ENCODE measurements around the gene PLSCR5.
A peak's percentile ranks its signal among the peaks of the same experiment; 100 is the strongest.

PLSCR5 gene

DNA sequence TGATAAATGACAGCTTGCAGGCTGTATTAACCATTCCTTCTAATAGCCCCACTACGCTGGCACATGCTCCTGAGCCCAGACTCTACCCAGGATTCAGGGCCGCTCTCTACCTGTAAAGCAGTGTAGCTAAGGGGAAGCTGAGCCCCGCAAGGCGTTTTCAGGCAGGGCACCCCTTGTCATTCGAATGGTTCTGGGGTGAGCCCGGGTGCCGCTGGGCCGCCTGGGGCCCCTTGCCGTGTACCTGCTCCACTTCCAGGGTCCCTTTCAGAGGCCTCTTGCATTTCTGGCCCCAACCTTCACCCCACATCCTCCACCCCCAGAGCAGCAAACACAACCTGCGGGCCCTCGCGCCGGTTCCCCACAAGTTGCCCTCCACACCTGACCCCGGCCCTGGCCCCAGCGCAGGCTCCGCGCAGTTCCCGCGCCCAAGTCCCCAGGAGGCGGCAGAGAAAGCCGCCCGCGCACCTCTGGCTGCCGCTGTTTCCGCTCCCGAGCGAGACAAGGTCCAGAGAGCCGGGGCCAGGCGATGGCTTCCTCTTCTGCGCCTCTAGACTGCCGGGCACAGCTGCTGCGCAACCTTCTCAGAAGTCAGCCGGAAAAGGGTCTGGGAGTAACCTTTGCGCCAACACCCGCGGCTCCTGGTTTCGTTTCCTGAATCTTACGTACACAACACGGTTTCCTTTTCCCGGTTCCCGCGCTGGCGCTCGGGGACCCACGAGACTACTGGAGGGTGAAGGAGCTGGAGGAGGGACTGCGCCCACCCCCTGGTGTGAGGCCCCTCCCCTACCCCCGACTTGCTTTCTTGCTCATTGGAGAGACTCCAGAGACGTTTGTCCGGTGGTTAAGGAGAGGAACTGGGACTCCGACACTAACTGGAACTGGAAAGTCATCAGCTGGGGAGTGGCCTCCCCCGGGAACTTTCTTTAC, 60.9 kb downstream of the PLSCR5 start, which contains the start of gene PLSCR1:
PLSCR1 (minus strand) TSS at position 606 of the 927 bp plus-strand sequence. CDS start 8,055 bp downstream, outside the sequence.
- DNase-seq (ENCODE audit: low spot score), result peak; percentile 94

DNA sequence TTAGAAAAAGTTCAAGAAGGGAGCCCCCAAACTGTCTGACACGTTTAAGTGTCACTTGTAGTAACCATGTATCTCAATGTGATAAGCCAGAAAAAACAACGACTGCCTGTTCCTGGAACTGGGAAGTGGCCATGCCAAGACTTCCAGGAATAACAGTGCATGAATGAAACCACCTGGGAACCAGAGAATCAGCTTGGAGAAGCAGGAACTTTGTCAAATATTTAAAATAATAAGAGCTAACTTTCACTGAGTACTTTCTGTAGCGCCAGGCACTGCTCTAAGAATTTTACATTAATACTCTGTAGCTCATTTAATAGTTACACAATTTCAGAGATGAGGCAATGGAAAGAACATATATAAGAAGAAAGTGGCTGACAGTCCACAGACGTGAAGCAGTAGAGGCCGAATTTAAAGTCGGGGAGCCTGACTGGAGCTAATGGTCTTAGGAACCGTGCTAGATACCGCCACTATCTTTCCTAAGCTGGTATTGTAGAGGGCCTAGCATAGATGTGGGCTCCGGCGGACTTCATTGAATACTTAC, 61.6 kb downstream of the PLSCR5 start:
- DNase-seq (ENCODE audit: low spot score), result peak; percentile 22

- no peak for DNase-seq (ENCODE audit: low spot score)
Measured at GRCh38 chr3:146542978-146543377, 62.2 kb downstream of the PLSCR5 start.

- DNase-seq (ENCODE audit: low spot score), result no peak
Measured at GRCh38 chr3:146542179-146542578, 63.0 kb downstream of the PLSCR5 start.

DNA sequence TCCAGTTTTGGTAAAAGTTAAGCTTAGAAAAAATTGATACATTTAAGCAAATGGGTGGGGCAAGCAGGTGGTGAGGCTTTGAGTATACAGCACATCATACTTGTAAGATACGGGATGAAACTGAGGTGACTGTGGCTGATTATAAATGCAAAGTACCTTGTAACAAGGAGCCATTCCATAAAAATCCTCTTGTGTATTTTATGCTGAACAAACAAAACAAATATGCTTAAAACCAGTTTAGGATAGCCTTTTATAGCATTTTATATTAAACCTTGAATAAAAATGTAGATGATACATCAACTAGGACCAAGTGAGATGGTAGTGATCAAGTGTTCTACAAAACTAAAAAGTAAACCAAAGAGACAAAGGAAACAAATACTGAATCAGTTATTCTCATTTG, 64.2 kb downstream of the PLSCR5 start:
- DNase-seq (ENCODE audit: low spot score), result no peak

DNA sequence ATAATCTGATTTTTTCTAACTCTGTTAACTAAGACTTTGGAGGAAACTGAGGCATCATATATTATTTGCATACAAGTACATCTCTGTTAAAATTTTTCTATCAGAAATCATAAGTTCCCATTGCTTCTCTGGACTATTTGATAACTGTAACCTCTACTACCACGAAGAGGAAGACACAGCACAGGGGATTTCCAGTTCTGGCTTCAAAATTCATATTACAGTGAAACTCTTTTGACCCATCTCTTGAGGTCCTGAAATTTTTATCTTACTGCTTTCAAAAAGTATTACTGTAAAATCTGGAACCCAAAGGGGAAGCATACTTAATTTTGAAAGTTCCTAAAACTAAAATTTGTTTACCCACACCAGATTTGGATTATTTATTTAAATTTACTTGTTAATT, 64.9 kb downstream of the PLSCR5 start:
- no peak for DNase-seq (ENCODE audit: low spot score)

DNA sequence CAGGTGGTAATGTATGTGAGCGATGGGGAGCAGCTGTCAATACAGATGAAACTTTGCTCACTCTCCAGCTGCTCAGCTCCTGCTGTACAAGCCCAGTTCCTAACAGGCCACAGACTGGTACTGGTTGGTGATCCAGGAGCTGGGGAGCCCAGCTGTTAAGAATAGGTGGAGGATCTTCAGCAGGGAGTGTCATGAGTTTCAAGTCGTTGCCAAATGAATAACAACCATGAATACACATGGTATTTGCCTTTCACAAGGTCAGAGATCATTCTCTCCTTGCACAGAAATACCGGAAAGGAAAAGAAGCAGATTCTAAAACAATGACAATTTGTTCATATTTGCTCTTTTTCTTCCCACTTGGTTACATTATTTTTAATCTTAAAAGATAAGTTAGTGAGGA, 65.8 kb downstream of the PLSCR5 start:
- no peak for DNase-seq (ENCODE audit: low spot score)

- no peak for DNase-seq (ENCODE audit: low spot score)
Measured at GRCh38 chr3:146537603-146538002, 67.5 kb downstream of the PLSCR5 start.

DNA sequence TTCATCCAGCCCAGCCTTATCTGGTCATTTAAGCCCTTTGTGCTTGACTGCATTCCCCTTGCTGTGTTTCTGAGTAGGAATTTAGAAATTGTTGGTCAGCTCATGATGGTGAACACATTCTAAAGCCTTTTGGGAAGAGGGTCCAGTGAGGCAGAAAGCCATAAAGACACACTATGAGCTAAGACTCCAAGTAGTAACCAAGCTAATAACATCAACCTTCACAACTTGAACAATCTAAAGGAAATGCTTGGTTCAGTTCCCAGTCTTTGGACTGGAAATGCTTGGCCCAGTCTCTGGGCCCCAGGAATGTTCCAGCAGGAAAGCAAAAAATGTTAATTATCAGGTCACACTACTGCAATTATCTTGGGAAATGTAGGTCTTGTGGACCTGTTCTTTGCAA, 68.5 kb downstream of the PLSCR5 start:
- peak; percentile 22 for DNase-seq (ENCODE audit: low spot score)

Measured in AG20443 (cell line).